Measurements from ENCODE around the gene FKBP5.

DNA sequence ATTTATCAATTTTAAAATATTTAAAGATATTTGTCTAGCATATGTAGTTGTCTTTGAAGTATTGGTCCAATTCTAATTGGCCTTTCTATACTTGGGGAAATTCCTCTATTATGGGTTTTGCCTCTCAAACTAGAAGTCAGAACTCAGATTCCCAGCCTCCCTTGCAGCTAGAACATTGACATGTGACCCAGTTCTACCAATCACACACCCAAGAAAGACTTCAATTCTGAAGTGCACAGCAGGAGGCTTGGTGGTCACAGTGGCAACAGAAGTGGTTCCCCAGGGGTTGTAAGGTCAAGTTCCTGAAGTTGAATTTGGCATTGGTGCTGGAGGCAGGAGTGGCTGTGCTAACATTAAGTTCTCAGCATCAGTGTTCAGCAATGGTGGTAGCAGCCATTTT lies 14.8 kb upstream of the FKBP5 start:
- TF ChIP-seq POLR2A (IDR thresholded peaks at IDR 0.05; ENCODE audit: low read depth, low read length) (no peak), POLR2AphosphoS5 (IDR thresholded peaks at IDR 0.05; ENCODE audit: low read depth, low read length) (no peak), TAF1 (IDR thresholded peaks at IDR 0.05; ENCODE audit: borderline replicate concordance, low read depth, low read length) (no peak)

All from GM12892 (cell line).